ENCODE results near the gene PPM1J. TPM values are rescaled to one million over a fixed set of nuclear protein-coding genes. Genes with fewer than 3 reads are reported as not detected.

Gene PPM1J
- total RNA-seq, 1 donor from 2014 or later = 5.2 TPM

DNA sequence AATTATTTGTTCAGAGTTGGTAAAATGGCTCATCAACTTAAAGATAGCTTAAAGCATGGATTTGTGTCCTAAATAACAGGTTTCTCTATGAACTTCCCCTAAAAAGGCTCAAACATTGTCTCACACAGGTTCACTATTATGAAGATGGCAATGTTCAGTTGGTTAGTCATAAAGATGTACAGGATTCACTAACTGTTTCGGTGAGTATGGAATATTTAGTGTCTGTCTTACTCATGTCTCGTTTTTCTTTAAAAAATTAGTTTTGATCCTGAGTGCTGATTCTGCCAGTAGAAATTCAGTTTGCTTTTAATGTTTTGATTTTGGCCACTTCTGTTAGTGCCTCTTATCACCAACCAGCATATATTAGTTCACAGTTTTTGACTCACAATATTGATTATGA lies 48.2 kb downstream of the PPM1J start:
- Histone ChIP-seq H2AFZ (ENCODE audit: low read depth, low read length) (no peak overlapping the region), H3K4me1 (ENCODE audit: insufficient read depth, low read length) (no peaks in the 10 kb centered on the region), H3K79me2 (ENCODE audit: insufficient read depth, low read length) (no peaks in the 10 kb centered on the region), H3K27me3 (ENCODE audit: insufficient read depth, low read length) (no peaks in the 10 kb centered on the region), H3K9ac (ENCODE audit: low read length) (no peak overlapping the region), H4K20me1 (ENCODE audit: insufficient read depth, low read length) (no peaks in the 10 kb centered on the region), H3K36me3 (ENCODE audit: insufficient read depth, low read length) (peaks cover 54% of the 10 kb centered on the region), H3K4me3 (ENCODE audit: insufficient read depth, low read depth, low read length) (no peak overlapping the region), H3K27ac (ENCODE audit: low read depth, low read length) (no peak overlapping the region), H3K9me3 (ENCODE audit: insufficient read depth, low read depth, low read length) (no peaks in the 10 kb centered on the region), H3K4me2 (ENCODE audit: low read length) (no peak overlapping the region)
- Mint-ChIP-seq H3K4me3 (ENCODE audit: unreplicated experiment) (no peak overlapping the region), H3K27ac (ENCODE audit: unreplicated experiment) (no peak overlapping the region), H3K4me1 (ENCODE audit: low read depth, unreplicated experiment) (no peaks in the 10 kb centered on the region), H3K9me3 (ENCODE audit: unreplicated experiment) (no peaks in the 10 kb centered on the region), H3K27me3 (ENCODE audit: low read depth, unreplicated experiment) (no peaks in the 10 kb centered on the region), H3K36me3 (ENCODE audit: low read depth, unreplicated experiment) (peaks cover 25% of the 10 kb centered on the region)
- FAIRE-seq = no peak
- TF ChIP-seq EZH2 (IDR thresholded peaks at IDR 0.05; ENCODE audit: insufficient read depth, low read length) = no peak
- TF ChIP-seq, protein P1, sequence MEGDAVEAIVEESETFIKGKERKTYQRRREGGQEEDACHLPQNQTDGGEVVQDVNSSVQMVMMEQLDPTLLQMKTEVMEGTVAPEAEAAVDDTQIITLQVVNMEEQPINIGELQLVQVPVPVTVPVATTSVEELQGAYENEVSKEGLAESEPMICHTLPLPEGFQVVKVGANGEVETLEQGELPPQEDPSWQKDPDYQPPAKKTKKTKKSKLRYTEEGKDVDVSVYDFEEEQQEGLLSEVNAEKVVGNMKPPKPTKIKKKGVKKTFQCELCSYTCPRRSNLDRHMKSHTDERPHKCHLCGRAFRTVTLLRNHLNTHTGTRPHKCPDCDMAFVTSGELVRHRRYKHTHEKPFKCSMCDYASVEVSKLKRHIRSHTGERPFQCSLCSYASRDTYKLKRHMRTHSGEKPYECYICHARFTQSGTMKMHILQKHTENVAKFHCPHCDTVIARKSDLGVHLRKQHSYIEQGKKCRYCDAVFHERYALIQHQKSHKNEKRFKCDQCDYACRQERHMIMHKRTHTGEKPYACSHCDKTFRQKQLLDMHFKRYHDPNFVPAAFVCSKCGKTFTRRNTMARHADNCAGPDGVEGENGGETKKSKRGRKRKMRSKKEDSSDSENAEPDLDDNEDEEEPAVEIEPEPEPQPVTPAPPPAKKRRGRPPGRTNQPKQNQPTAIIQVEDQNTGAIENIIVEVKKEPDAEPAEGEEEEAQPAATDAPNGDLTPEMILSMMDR (IDR thresholded peaks at IDR 0.05; ENCODE audit: insufficient read depth, low read depth, low read length) = no peak
- no peak for DNase-seq (ENCODE audit: low read depth)

DNA sequence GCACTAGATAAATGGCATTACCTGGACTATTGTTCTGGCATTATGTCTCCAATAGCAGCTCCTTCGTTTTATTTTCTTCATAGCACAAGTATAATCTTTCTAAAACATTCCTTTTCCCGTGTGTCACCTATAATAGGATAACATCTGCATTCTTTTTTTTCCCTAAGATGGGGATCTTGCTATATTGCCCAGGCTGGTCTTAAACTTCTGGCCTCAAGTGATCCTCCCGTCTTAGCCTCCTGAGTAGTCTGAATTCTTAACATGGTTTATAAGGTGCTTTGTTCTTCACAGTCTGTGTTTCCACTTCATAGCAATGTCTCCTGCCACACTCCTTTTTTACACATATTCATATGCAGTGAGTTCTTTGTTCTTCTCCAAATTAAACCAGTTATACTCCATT lies 49.3 kb downstream of the PPM1J start:
- Mint-ChIP-seq H3K27ac (ENCODE audit: unreplicated experiment) (no peak overlapping the region), H3K27me3 (ENCODE audit: low read depth, unreplicated experiment) (no peaks in the 10 kb centered on the region), H3K36me3 (ENCODE audit: low read depth, unreplicated experiment) (peaks cover 28% of the 10 kb centered on the region), H3K4me3 (ENCODE audit: unreplicated experiment) (no peak overlapping the region), H3K9me3 (ENCODE audit: unreplicated experiment) (no peaks in the 10 kb centered on the region), H3K4me1 (ENCODE audit: low read depth, unreplicated experiment) (no peaks in the 10 kb centered on the region)
- no peak overlapping the region for H3K27ac ChIP-seq (ENCODE audit: low read depth, low read length)
- DNase-seq (ENCODE audit: low read depth) = no peak
- H2AFZ ChIP-seq (ENCODE audit: low read depth, low read length) = no peak overlapping the region
- no peak overlapping the region for H3K4me3 ChIP-seq (ENCODE audit: insufficient read depth, low read depth, low read length)
- FAIRE-seq = no peak
- TF ChIP-seq EZH2 (IDR thresholded peaks at IDR 0.05; ENCODE audit: insufficient read depth, low read length) = no peak
- TF ChIP-seq, protein P1 (IDR thresholded peaks at IDR 0.05; ENCODE audit: insufficient read depth, low read depth, low read length) = no peak
- H3K79me2 ChIP-seq (ENCODE audit: insufficient read depth, low read length) = no peaks in the 10 kb centered on the region
- no peaks in the 10 kb centered on the region for H4K20me1 ChIP-seq (ENCODE audit: insufficient read depth, low read length)
- no peak overlapping the region for H3K9ac ChIP-seq (ENCODE audit: low read length)
- H3K27me3 ChIP-seq (ENCODE audit: insufficient read depth, low read length) = no peaks in the 10 kb centered on the region
- H3K36me3 ChIP-seq (ENCODE audit: insufficient read depth, low read length) = peaks cover 54% of the 10 kb centered on the region
- H3K9me3 ChIP-seq (ENCODE audit: insufficient read depth, low read depth, low read length) = no peaks in the 10 kb centered on the region
- no peaks in the 10 kb centered on the region for H3K4me1 ChIP-seq (ENCODE audit: insufficient read depth, low read length)
- H3K4me2 ChIP-seq (ENCODE audit: low read length) = no peak overlapping the region

Other genes starting within 250 kb of the PPM1J start
- 18.0 and 18.5 TPM in 2 replicates for gene WNT2B, start 206.4 kb downstream of the PPM1J start, total RNA-seq
- gene ST7L, start 96.2 kb downstream of the PPM1J start, total RNA-seq = 14.8 and 14.9 TPM in 2 replicates
- gene CAPZA1, start 95.5 kb downstream of the PPM1J start, total RNA-seq = 170 and 171 TPM in 2 replicates
- gene MOV10, start 40.7 kb downstream of the PPM1J start, total RNA-seq = 121 and 147 TPM in 2 replicates
- gene RHOC, start 8.2 kb downstream of the PPM1J start, total RNA-seq = 585 and 657 TPM in 2 replicates
- gene SLC16A1, start 240.9 kb upstream of the PPM1J start, total RNA-seq = 140 and 153 TPM in 2 replicates